Kasumi-1 (cell line): ENCODE results near the gene TEDC1.

Experiments used
- DNase-seq, 2 experiments: peaks; one replicate each; lab custom pipeline; 2025; lab: John Stamatoyannopoulos, UW

TEDC1 gene

GRCh38 chr14:105495990-105496830, 5.2 kb downstream of the TEDC1 start:
- no peak for DNase-seq

DNA sequence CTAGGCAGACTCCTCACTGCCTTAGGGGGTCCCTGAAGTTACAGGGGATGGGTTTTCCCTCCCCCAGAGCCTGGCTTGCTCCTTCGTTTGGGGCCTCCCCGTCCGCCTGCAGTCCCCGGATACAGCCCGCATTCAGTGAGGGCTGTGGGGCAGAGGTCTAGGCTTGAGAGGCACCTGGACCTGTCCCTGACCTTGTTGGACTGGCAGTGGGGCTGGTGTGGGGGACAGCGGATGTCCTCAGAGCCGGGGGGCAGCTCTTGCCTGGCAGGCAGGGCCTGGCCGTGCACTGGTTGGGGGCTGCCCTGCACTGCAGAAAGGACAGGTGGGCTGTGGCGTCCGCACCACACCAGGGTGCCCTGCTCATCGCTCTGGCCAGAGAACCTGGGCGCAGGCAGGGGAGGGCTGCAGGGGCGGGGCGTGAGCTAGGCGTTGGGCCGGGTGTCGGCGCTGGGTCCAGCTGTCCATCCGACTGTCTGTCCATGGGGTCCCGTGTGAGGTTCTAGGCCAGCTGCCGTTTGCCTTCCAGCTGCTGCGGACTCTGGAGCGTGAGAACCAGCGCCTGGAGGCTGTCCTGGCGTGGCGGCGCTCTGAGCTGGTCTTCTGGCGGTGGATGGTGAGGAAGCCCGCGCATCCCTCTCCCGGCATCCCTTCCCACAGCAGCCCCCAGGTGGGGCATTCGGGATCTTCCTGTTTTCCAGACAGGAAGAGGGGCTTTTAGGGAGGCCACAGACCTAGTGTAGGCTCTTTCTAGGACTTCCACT, 6.0 kb downstream of the TEDC1 start:
- no peak for DNase-seq

GRCh38 chr14:105497671-105498429, 6.8 kb downstream of the TEDC1 start:
- no peak for DNase-seq

DNA sequence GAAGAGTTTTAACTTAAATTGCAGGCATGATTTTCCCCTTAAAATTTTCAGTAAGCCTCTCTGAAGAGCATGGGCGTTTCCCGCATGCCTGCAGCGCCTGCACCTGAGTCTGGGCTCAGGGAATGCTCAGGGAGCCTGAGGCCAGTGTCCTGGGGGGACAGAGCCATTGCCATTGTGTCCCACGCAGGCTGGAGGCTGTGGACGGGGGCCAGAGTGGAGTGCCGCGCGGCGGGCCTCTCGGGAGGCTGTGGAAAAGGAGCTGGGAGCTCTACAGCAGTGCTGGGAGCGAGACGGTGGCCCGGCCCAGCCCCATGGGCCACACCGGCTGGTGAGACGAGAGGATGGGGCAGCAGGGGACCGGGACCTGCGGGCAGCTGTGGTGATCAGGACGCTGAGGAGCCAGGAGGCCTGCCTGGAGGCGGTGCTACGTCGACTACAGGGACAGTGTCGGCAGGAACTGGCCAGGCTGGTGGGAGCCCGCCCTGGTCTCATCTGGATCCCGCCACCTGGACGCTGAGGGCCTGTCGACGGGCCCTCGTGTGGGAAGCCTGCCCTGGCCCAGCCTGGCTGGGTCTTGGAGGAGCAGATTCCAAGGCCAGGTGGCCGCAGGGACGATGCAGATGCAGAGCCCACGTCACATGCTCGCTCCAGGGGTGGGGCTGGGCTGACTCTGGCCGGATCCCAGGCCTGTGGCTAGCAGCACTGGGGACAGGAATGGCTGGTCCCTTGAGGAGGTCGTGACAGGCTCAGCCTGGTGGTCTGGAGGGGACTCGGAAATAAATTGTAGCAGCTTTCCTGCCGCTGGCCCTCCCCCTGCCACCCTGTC, 7.6 kb downstream of the TEDC1 start:
- DNase-seq = no peak

DNA sequence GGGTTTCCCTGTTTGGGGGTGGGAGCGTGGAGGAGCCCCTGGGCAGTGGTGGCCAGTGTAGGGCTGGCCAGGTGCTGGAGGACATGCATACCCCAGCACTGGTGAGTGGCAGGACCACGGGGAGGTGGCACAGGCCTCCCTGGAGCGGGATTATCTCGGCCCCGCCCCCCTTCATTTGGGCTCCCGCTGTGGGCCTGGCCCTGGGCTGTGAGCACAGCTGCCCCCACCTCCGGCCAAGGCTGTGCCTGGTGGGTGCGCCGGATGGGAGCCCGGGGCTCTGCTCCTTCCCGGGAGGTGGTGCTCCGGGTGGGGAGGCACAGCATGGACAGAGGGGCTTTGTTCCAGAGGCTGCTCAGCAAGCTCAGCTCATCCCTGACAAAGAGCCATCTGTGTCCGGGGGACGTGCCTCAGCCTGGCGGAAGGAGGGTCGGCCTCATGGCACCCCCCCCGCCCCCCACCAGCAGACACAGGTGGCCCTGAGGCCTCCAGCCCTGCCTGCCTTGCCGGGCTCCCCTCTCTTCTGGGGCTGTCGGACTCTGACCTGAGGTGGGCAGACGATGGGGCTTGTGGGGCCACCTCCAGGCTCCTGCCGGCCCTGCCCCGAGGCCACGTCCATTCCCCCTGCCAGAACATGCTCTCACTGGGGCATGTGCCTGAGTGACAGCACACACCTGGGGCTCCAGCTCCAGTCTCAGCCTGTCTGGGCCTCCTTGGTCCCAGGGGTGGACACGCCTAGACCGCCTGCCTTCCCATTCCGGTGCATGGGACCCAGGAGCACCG, 8.4 kb downstream of the TEDC1 start:
- no peak for DNase-seq

DNA sequence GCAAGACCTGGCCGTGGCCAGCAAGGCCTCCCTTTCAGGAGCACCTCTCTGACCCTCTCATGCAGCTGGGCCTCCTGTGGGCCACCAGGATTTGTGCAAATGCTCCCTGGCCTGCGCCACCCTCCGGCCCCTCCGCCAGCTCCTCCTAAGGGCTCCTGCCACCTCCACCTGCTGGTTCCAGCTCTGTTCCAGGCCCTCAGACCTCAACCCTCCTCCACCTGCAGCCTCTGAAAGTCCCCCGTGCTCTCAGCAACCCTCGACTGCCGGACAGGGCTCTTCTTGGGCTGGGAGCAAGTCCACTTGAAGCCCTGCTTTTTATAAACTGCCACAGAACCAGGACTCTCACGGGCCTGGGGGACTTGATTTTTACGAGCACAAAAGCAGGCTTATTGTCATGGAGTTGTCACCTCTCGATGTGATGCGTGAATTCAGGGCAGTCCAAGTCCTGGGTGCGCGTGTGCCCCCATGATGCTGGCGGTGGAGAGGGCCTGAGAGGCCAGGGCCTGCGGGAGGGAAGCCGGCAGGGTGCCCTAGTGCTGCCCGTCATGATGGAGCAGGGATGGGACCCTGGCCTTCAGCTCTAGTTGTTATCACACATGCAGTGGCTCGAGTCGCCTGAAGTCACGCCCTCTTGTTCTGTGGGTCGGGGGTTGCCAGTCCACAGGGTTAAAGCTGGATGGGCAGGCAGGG, 9.1 kb downstream of the TEDC1 start:
- no peak for DNase-seq

- DNase-seq = no peak
Observed at GRCh38 chr14:105500726-105501101, 9.7 kb downstream of the TEDC1 start.

- DNase-seq = no peak
Observed at GRCh38 chr14:105501504-105502291, 10.7 kb downstream of the TEDC1 start.

DNA sequence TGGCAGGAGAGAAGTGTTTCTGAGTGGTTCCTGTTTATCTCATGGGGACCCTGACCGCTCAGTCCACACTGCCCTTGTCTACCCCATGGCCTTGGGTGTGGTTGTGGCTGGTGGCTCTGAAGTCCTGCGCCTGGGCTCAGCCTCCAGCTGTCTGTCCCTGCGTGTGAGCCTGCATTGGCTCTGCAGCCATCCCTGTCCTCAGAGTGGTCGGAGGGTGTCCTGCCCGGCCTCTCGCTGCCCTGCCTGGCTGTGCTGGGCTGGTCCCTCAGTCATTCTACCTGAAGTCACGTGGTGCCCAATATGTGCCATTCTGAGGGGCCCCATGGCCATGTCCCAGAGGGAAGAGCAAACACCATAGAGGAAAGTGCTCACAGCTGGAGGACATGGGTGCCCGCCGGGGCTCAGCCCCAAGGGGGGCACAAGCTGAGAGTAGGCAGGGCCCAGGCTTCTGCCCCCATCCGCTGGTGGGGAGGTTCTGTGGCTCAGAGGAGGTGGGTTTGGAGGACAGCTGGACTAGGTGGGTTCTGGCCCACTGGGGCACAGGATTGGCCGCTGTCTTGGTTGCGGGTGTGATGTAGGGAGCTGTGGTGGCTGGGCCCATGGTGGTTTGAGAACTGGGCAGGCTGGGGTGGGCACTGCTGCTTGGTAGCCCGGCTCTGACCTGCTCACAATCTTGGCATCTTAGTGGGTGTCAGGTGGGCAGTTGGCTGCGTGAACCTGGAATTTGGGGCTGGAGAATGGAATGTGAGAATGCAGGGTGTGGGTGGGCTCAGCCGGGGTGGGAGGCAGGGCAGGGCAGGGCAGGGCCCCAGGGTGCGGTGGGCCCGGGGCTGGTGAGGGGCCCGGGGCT, 11.6 kb downstream of the TEDC1 start:
- no peak for DNase-seq

GRCh38 chr14:105503296-105503640, 12.2 kb downstream of the TEDC1 start:
- DNase-seq = no peak

GRCh38 chr14:105503935-105504692, 13.1 kb downstream of the TEDC1 start:
- no peak for DNase-seq

DNA sequence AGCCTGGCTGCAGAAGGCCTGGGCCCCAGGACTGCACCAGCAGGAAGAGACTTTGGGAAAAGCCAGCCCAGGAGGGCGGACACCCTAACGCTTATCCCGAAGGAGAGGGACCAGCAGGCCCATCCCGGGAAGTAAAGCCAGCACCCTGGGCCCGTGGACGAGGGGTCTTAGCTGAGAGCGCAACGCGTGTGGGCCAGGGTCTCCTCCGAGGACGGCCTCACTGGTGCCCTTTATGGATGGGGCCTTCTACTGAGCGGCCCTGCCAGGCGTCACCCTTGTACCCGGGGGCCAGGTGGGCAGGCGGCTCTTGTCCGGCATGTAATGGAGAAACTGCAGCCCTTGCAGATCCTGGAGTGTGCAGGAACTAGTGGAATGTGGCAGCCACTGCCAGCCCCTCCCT, 14.1 kb downstream of the TEDC1 start:
- DNase-seq = no peak

- no peak for DNase-seq
Observed at GRCh38 chr14:105507247-105507646, 16.2 kb downstream of the TEDC1 start.

GRCh38 chr14:105508069-105508468, 17.0 kb downstream of the TEDC1 start:
- no peak for DNase-seq

DNA sequence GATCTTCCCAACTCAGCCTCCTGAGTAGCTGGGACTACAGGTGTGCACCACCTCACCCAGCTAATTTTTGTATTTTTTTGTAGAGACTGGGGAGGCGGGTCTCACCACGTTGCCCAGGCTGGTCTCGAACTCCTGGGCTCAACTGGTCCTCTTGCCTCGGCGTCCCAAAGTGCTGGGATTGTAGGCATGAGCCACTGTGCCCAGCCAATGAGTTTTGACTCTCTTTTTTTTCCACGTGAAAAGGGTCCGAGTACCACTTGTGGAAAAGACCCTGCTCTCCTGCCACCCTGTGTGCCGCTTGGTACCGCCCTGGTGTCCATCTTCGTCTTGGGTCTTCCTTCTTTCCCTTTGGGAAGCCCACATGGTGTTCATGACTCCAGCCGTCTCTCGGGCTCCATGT, 17.6 kb downstream of the TEDC1 start:
- DNase-seq = no peak

DNA sequence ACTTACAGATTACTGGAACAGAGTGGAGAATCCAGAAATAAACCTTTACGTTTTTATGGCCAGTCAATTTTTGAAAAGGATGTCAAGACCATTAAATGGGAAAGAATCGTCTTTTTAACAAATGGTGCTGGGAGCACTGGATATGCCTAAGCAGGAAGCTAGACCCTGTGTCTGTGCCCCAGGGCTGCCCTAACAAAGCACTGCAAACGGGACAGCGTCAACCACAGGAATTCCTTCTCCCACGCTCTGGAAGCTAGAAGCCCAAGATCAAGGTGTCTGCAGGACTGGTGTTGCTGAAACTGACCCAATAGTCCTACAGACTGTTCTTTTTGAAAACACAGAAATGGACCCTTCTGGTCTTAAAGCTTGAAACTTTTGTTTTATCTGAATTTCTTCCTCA, 26.1 kb downstream of the TEDC1 start:
- DNase-seq = no peak

DNA sequence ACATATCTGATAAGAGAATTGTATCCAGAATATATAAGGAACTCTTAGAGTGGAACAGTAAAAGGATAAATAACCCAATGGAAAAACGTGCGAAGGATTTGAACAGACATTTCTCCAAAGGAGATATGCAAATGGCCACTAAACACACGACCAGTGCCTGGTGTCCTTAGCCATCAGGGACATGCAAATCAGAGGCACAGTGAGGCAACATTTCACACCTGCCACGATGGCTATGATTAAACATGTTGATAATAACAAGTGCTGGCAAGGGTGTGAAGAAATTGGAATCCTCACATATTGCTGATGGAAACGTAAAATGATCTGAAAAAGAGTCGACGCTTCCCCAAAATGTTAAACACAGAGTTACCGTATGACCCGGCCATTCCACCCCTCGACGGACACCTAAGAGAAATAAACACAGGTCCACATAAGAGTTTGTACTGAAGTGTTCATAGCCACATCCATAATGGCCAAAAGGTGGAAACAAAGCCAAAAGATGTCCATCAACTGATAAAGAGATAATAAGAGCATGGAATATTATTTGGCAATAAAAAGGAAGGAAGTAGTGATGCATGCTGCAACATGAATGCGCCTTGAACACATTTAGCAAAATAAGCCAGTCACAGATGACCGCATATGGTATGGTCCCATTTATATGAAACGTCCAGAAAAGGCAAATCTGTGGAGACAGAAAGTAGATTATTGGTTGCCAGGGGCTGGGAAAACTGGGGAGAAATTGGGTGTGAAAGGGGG, 29.1 kb downstream of the TEDC1 start:
- DNase-seq = no peak
